Measurements from ENCODE around the gene NHS. TPM values are rescaled to one million over a fixed set of nuclear protein-coding genes. Genes with fewer than 3 reads are reported as not detected.
A peak's percentile ranks its signal among the peaks of the same experiment; 100 is the strongest.

NHS gene
- total RNA-seq, 6 experiments from 2014 or later = 2.8 to 6.1 (median 4.9) TPM

DNA sequence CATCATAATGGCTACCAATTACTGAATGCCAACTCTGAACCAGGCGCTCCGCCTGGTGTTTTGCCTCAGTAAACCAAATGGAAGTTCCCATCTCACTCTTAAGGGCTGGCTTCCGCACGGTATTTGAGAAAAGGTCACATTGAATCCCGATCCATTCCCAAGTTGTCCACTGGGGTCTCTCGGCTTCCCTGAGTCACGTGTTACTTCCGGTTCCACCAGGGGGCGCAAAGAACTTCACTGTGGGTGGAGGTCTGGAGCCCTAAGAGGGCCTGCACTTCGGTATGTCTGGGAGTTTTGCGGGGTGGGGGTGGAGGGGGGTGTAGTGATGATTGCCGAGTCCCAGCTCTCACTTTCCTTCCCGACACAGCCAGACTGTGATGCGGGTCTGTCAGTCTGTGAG lies 13.4 kb upstream of the NHS start:
- Mint-ChIP-seq H3K27me3 (ENCODE audit: insufficient read depth) (peaks cover 6% of the 10 kb centered on the region; the same call in 1 of the 2 replicates), H3K4me3 (no peak overlapping the region)

DNA sequence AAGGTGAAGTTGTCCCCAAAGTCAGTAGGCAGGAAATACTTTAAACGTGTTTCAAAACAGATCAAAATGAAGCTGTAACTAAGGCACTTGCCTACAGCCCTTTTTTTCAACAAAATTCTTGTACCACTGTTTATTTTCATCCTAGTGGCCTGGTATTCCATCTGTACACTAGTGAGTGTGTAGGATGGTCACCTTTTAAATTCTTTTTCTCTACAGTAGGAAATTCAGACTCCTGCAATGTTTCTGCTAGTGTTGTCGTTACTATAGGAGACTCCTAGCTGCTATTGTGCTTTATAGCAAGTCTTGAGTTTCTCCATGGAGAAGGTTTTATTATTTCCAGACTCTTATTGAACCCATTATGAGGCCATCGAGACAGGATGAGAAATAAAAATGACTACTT lies 7.0 kb upstream of the NHS start:
- Mint-ChIP-seq H3K4me3 (no peak overlapping the region), H3K9me3 (no peaks in the 10 kb centered on the region), H3K4me1 (ENCODE audit: low read depth) (no peaks in the 10 kb centered on the region), H3K27me3 (ENCODE audit: insufficient read depth) (no peaks in the 10 kb centered on the region), H3K36me3 (ENCODE audit: low read depth) (no peaks in the 10 kb centered on the region), H3K27ac (no peak overlapping the region)
- TF ChIP-seq, protein P1, sequence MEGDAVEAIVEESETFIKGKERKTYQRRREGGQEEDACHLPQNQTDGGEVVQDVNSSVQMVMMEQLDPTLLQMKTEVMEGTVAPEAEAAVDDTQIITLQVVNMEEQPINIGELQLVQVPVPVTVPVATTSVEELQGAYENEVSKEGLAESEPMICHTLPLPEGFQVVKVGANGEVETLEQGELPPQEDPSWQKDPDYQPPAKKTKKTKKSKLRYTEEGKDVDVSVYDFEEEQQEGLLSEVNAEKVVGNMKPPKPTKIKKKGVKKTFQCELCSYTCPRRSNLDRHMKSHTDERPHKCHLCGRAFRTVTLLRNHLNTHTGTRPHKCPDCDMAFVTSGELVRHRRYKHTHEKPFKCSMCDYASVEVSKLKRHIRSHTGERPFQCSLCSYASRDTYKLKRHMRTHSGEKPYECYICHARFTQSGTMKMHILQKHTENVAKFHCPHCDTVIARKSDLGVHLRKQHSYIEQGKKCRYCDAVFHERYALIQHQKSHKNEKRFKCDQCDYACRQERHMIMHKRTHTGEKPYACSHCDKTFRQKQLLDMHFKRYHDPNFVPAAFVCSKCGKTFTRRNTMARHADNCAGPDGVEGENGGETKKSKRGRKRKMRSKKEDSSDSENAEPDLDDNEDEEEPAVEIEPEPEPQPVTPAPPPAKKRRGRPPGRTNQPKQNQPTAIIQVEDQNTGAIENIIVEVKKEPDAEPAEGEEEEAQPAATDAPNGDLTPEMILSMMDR (IDR thresholded peaks at IDR 0.05) = no peak
- no peak for DNase-seq

More for the DNA sequence above, 13.4 kb upstream of the NHS start:
- H3K4me1 Mint-ChIP-seq (ENCODE audit: low read depth) = peaks cover 14% of the 10 kb centered on the region
- TF ChIP-seq, protein P1 (IDR thresholded peaks at IDR 0.05) = peak; percentile 46
- H3K27ac Mint-ChIP-seq = no peak overlapping the region
- DNase-seq = no peak
- no peaks in the 10 kb centered on the region for H3K36me3 Mint-ChIP-seq (ENCODE audit: low read depth)
- H3K9me3 Mint-ChIP-seq = no peaks in the 10 kb centered on the region

DNA sequence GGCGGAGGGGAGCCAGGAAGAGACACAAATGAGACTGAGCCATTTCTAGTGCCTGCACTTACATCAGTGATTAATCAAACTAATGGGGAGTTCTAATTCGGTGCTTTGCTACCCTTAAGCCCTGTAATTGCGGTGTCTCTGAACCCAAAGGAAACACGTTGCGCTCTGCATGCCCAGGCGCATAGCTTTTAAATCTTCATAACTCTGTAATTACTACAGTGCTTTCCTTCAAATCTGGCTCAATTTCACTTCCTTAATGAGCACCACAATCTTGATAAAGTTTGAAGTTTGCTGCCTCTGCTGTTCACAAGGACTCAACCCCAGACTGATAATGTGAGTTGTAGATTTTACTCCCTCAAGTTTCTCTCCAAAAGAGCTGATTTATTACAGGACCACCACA lies 5.7 kb upstream of the NHS start:
- DNase-seq = no peak
- Mint-ChIP-seq H3K9me3 (no peaks in the 10 kb centered on the region), H3K4me3 (no peak overlapping the region), H3K36me3 (ENCODE audit: low read depth) (no peaks in the 10 kb centered on the region), H3K27ac (no peak overlapping the region), H3K4me1 (ENCODE audit: low read depth) (peaks cover 6% of the 10 kb centered on the region), H3K27me3 (ENCODE audit: insufficient read depth) (no peaks in the 10 kb centered on the region)
- TF ChIP-seq, protein P1 (IDR thresholded peaks at IDR 0.05) = no peak

DNA sequence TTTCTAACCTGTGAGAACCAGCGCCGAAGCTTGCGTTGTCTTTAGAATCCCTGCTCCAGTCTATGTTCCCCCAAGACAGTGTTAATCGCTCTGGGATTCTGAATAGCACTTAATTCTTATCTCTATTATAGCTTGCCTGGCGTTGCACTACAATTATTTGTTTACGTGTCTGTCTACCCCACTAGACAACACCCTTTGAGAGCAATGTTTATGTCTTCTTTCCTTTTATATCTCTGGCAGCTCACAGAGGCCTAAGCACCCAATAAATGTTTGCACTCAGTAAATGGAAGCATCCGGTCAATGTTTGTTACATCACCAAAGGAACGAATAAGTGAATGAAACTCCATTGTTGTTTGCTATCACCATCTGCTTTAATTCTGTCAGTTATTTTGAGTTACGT lies 4.8 kb upstream of the NHS start:
- Mint-ChIP-seq H3K36me3 (ENCODE audit: low read depth) (no peaks in the 10 kb centered on the region), H3K9me3 (no peaks in the 10 kb centered on the region), H3K27me3 (ENCODE audit: insufficient read depth) (no peaks in the 10 kb centered on the region), H3K27ac (no peak overlapping the region), H3K4me3 (no peak overlapping the region), H3K4me1 (ENCODE audit: low read depth) (peaks cover 6% of the 10 kb centered on the region)
- TF ChIP-seq, protein P1 (IDR thresholded peaks at IDR 0.05) = no peak
- no peak for DNase-seq

DNA sequence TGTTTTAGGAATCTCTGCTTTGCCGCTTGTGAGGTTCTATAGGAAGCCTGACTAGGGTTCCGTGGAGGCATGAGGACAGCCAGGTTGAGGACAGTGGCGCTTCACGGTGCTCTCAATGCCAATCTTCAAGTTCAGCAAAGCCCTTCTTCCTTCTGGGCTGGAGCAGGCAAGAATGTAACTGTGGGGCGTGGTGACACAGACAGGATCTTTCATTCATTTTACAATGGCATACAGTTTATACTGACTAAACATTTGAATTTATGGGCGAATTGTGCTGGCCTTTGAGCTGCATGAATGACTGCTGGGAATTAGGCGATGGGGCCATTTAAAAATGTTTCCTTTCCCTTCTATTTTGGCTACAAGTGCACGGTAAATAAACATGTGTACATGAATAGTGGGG lies 2.9 kb upstream of the NHS start:
- H3K4me3 Mint-ChIP-seq = no peak overlapping the region
- no peaks in the 10 kb centered on the region for H3K27me3 Mint-ChIP-seq (ENCODE audit: insufficient read depth)
- H3K9me3 Mint-ChIP-seq = no peaks in the 10 kb centered on the region
- DNase-seq = no peak
- peaks cover 6% of the 10 kb centered on the region for H3K4me1 Mint-ChIP-seq (ENCODE audit: low read depth)
- TF ChIP-seq, protein P1 (IDR thresholded peaks at IDR 0.05) = no peak
- H3K36me3 Mint-ChIP-seq (ENCODE audit: low read depth) = no peaks in the 10 kb centered on the region
- no peak overlapping the region for H3K27ac Mint-ChIP-seq

DNA sequence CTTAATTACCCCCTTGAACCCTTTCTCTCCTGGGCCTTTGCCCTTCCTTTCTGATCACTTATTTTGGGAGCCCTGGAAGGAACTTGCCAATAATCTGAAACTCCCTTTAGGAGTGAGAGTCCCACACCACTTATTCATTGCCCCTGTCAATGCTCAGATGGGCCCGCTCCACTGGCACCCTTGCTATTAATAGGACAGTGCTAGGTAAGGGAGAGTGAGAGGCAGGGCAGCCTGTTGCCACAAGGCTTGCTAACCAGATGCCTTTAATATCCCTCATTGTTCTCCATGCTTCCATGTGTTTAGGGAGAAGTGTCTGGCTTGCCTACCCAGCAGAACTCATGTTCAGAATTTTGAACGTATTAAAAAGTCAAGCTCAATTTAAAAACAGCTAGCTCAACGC lies 1.7 kb upstream of the NHS start:
- no peak for DNase-seq
- Mint-ChIP-seq H3K27me3 (ENCODE audit: insufficient read depth) (no peaks in the 10 kb centered on the region), H3K4me1 (ENCODE audit: low read depth) (peaks cover 14% of the 10 kb centered on the region), H3K9me3 (no peaks in the 10 kb centered on the region), H3K4me3 (no peak overlapping the region), H3K36me3 (ENCODE audit: low read depth) (no peaks in the 10 kb centered on the region), H3K27ac (no peak overlapping the region)
- TF ChIP-seq, protein P1 (IDR thresholded peaks at IDR 0.05) = no peak

Measured in HFFc6 (cell line).